Fibroblast of lung (primary cell): ENCODE data around the gene SP5.

Source experiments
- CTCF ChIP-seq, 2 donors: IDR thresholded peaks in 1 of 2; conservative IDR thresholded peaks in 1 of 2; 1 replicate in 1 of 2; 2 replicates in 1 of 2; pipeline ENCODE4 v1.5.1; 2011 to 2012; ENCODE audit warnings: low read length in 2 of 2, control low read depth in 1 of 2, inconsistent platforms in 1 of 2, low read depth in 1 of 2, mild to moderate bottlenecking in 1 of 2
- EZH2 ChIP-seq: IDR thresholded peaks from 2 replicates; pipeline ENCODE4 v1.5.1; 2012; ENCODE audit warnings: low read length, control low read depth, mild to moderate bottlenecking; ENCODE audit errors: missing control alignments

GRCh38 chr2:170715062-170715931 is at the start of gene SP5:
- TF ChIP-seq CTCF (conservative IDR thresholded peaks at IDR 0.05 in 1 of 2, IDR thresholded peaks at IDR 0.05 in 1 of 2; ENCODE audit: low read depth in 1 of 2, low read length in 2 of 2) (no peak), EZH2 (peak; percentile 84)
